Measurements from ENCODE around the gene TMED4. TPM values are rescaled to one million over a fixed set of nuclear protein-coding genes. Genes with fewer than 3 reads are reported as not detected.

The TMED4 gene
- total RNA-seq, 1 experiment from 2014 or later = 49.7 TPM

DNA sequence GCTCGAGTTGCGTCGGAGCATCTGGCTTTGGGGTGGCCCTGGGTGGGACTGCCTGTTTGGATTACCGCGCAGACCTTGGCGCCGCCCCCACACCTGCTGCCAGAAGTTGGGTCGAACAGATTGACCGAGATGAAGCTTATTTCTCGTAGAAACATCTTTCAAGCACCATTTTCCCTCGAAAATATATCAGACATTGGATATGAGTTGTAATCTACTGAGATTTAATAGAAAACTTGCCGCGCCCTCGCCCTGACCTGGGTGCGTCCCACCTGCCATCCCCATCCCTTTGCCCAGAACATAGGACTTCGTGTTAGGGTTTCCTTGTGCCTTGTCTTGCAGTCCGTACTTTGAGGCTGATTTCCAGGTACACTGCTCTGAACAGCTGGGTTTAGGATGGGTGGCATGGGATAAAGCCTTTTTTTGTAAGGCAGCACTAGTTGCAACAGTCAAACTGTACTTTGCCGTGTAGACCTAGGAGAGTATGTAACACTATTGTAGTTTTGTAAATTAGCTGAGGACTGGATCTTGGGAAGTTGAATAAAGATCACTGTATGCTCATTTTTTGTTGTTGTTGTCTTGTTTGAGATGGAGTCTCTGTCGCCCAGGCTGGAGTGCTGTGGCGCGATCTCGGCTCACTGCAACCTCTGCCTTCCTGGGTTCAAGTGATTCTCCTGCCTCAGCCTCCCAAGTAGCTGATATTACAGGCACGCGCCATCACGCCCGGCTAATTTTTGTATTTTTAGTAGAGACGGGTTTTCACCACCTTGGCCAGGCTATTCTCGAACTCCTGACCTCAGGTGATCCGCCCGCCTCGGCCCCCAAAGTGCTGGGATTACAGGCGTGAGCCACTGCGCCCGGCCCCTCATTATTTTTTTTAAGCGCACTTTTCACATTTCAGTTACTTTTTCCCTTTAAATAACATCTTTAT lies 25.4 kb upstream of the TMED4 start:
- Mint-ChIP-seq H3K9me3 (ENCODE audit: unreplicated experiment) (no peaks in the 10 kb centered on the region), H3K27me3 (ENCODE audit: insufficient read depth, unreplicated experiment) (no peaks in the 10 kb centered on the region), H3K27ac (ENCODE audit: low read depth, unreplicated experiment) (peak overlapping the region; percentile 99), H3K4me3 (ENCODE audit: unreplicated experiment) (peak overlapping the region; percentile 97), H3K36me3 (ENCODE audit: insufficient read depth, unreplicated experiment) (peaks cover 12% of the 10 kb centered on the region), H3K4me1 (ENCODE audit: insufficient read depth, unreplicated experiment) (peaks cover 9% of the 10 kb centered on the region)
- TSS peak; percentile 75 for BruUV-seq (replicated peaks)
- no peak for DNase-seq (ENCODE audit: unreplicated experiment)
- ChIA-PET POLR2A (interaction anchor here (0.6 to 4.5 kb wide), 29 partner anchors 10 to 506 kb away, joined by 3 to 92 read pairs (median 10); partner anchors contain the start of genes CCM2, DDX56, H2AZ2 and PPIA), CTCF (interaction anchor here (0.7 to 1.6 kb wide), 4 partner anchors 124 to 244 kb away, joined by 3 to 4 read pairs (median 4); no protein-coding TSS in a partner anchor)
- intact Hi-C loops (cut with micrococcal nuclease) = loop anchor here (2.0 to 5.0 kb wide), 2 partner anchors 71 to 140 kb away; partner anchors contain the start of gene ZMIZ2
- TF ChIP-seq, protein P1, sequence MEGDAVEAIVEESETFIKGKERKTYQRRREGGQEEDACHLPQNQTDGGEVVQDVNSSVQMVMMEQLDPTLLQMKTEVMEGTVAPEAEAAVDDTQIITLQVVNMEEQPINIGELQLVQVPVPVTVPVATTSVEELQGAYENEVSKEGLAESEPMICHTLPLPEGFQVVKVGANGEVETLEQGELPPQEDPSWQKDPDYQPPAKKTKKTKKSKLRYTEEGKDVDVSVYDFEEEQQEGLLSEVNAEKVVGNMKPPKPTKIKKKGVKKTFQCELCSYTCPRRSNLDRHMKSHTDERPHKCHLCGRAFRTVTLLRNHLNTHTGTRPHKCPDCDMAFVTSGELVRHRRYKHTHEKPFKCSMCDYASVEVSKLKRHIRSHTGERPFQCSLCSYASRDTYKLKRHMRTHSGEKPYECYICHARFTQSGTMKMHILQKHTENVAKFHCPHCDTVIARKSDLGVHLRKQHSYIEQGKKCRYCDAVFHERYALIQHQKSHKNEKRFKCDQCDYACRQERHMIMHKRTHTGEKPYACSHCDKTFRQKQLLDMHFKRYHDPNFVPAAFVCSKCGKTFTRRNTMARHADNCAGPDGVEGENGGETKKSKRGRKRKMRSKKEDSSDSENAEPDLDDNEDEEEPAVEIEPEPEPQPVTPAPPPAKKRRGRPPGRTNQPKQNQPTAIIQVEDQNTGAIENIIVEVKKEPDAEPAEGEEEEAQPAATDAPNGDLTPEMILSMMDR (IDR thresholded peaks at IDR 0.05; ENCODE audit: unreplicated experiment) = no peak

DNA sequence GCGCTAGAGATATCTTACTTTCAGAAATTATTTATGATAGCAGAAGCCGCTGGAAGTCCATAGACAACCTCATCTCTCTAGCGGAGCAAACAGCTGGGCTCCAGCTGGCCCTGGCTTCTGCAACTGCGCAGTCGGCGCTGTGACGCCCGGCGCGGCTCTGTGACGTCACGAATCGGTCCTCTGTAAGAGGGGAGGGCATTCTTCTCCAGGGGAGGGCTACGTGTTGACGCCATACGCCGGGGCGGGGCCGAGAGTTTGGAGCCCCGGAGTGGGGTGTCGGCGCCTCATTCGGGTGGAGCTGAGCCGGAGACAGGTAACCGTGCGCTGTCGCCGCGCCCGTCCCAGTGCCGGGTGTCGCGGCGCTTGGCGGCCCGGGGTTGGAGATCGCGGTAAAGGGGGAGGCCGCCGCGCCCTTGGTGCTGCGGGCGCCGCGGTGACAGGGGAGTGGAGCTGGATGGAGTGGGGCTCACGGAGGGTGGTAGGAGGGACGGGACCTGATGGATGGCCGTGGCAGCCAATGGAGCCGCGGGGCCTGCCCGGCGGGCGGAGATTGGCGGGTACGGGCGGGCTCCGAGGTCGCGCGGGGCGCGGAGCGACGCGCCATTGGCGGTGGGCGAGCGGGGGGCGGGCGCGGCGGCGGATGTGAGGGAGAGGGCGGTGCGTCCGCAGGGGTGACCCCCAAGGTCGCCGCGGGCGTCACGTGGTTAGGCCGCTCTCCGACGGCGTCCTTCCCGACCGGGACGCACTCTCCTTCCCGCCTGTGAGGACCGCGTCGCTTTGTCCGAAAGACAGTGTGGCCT lies 24.5 kb upstream of the TMED4 start, which contains the start of gene OGDH:
TSS of gene OGDH (plus strand) at position 287 of the 800 bp plus-strand sequence. CDS start 17,717 bp downstream, outside the sequence.
- Mint-ChIP-seq H3K27me3 (ENCODE audit: insufficient read depth, unreplicated experiment) (no peaks in the 10 kb centered on the region), H3K4me1 (ENCODE audit: insufficient read depth, unreplicated experiment) (peaks cover 9% of the 10 kb centered on the region), H3K27ac (ENCODE audit: low read depth, unreplicated experiment) (peak within 1 kb of the TSS; percentile 99), H3K4me3 (ENCODE audit: unreplicated experiment) (peak within 1 kb of the TSS; percentile 97), H3K9me3 (ENCODE audit: unreplicated experiment) (no peaks in the 10 kb centered on the region), H3K36me3 (ENCODE audit: insufficient read depth, unreplicated experiment) (peaks cover 12% of the 10 kb centered on the region)
- POLR2A ChIA-PET = interaction anchor here (0.7 to 4.5 kb wide), 50 partner anchors 10 to 980 kb away, joined by 3 to 92 read pairs (median 5); partner anchors contain the start of genes CCM2, DDX56, H2AZ2 and NUDCD3
- CTCF ChIA-PET = interaction anchor here (0.7 to 1.6 kb wide), 5 partner anchors 18 to 771 kb away, joined by 3 to 4 read pairs (median 3); no protein-coding TSS in a partner anchor
- BruUV-seq (replicated peaks) = no TSS peak
- intact Hi-C loops (cut with micrococcal nuclease) = loop anchor here (1.0 to 5.0 kb wide), 4 partner anchors 32 to 191 kb away; partner anchors contain the start of gene ZMIZ2
- DNase-seq (ENCODE audit: unreplicated experiment) = peak; percentile 98
- TF ChIP-seq, protein P1 (IDR thresholded peaks at IDR 0.05; ENCODE audit: unreplicated experiment) = no peak

- intact Hi-C loops (cut with micrococcal nuclease) = loop anchor here (5.0 kb wide), 1 partner anchor 142 kb away; the partner anchor contains the start of gene ZMIZ2
- no peaks in the 10 kb centered on the region for H3K9me3 Mint-ChIP-seq (ENCODE audit: unreplicated experiment)
- peaks cover 9% of the 10 kb centered on the region for H3K4me1 Mint-ChIP-seq (ENCODE audit: insufficient read depth, unreplicated experiment)
- H3K36me3 Mint-ChIP-seq (ENCODE audit: insufficient read depth, unreplicated experiment) = peaks cover 7% of the 10 kb centered on the region
- H3K27ac Mint-ChIP-seq (ENCODE audit: low read depth, unreplicated experiment) = no peak overlapping the region
- TF ChIP-seq, protein P1 (IDR thresholded peaks at IDR 0.05; ENCODE audit: unreplicated experiment) = no peak
- DNase-seq (ENCODE audit: unreplicated experiment) = no peak
- ChIA-PET POLR2A (interaction anchor here (0.7 to 4.5 kb wide), 5 partner anchors 23 to 38 kb away, joined by 3 to 92 read pairs (median 46); partner anchors contain the start of gene TMED4), CTCF (interaction anchor here (0.7 to 1.1 kb wide), 3 partner anchors 16 to 186 kb away, joined by 3 to 4 read pairs (median 3); no protein-coding TSS in a partner anchor)
- no peaks in the 10 kb centered on the region for H3K27me3 Mint-ChIP-seq (ENCODE audit: insufficient read depth, unreplicated experiment)
- peak overlapping the region; percentile 97 for H3K4me3 Mint-ChIP-seq (ENCODE audit: unreplicated experiment)
- BruUV-seq (replicated peaks) = no TSS peak
Measured at GRCh38 chr7:44604941-44605340, 22.9 kb upstream of the TMED4 start.
